HEK293 (cell line): Measurements from ENCODE around the gene SLC30A5.

Experiments used
- ATF2 ChIP-seq: fragments of 450-650 bp; formaldehyde crosslinking; IDR thresholded peaks from 2 replicates; pipeline ENCODE4 v1.5.1; 2016; ENCODE audit warnings: missing biosample characterization, missing genetic modification characterization, low read depth
- CTCF ChIP-seq: fragments of 450-650 bp; formaldehyde crosslinking; IDR thresholded peaks from 2 replicates; pipeline ENCODE4 v1.5.1; 2016; ENCODE audit warnings: missing biosample characterization, missing genetic modification characterization
- KLF10 ChIP-seq: fragments of 450-650 bp; IDR thresholded peaks from 2 replicates; pipeline ENCODE4 v1.5.1; 2018; ENCODE audit warnings: missing biosample characterization, mild to moderate bottlenecking, missing genetic modification characterization
- PBX3 ChIP-seq: sonication (generic); formaldehyde crosslinking; IDR thresholded peaks from 2 replicates; pipeline ENCODE4 v1.8.1; 2022; ENCODE audit warnings: mild to moderate bottlenecking, moderate library complexity, missing genetic modification reagents
- PRDM4 ChIP-seq: fragments of 450-650 bp; formaldehyde crosslinking; IDR thresholded peaks from 2 replicates; pipeline ENCODE4 v1.5.1; 2017; ENCODE audit warnings: missing biosample characterization, missing genetic modification characterization
- RBAK ChIP-seq: fragments of 450-650 bp; formaldehyde crosslinking; IDR thresholded peaks from 2 replicates; pipeline ENCODE4 v1.5.1; 2016; ENCODE audit warnings: missing biosample characterization, missing genetic modification characterization
- REST ChIP-seq: fragments of 450-650 bp; formaldehyde crosslinking; IDR thresholded peaks from 2 replicates; pipeline ENCODE4 v1.5.1; 2016; ENCODE audit warnings: missing biosample characterization, missing genetic modification characterization
- ZBTB11 ChIP-seq: fragments of 450-650 bp; formaldehyde crosslinking; conservative IDR thresholded peaks from 2 replicates; pipeline ENCODE4 v1.5.1; 2016; ENCODE audit warnings: low read depth, missing biosample characterization, missing genetic modification characterization
- ZBTB49 ChIP-seq: fragments of 450-650 bp; formaldehyde crosslinking; IDR thresholded peaks from 2 replicates; pipeline ENCODE4 v1.5.1; 2016; ENCODE audit warnings: missing biosample characterization, missing genetic modification characterization, low read depth
- ZNF140 ChIP-seq: fragments of 450-650 bp; formaldehyde crosslinking; IDR thresholded peaks from 2 replicates; pipeline ENCODE4 v1.5.1; 2016; ENCODE audit warnings: missing biosample characterization, missing genetic modification characterization
- ZNF148 ChIP-seq: fragments of 450-650 bp; formaldehyde crosslinking; IDR thresholded peaks from 2 replicates; pipeline ENCODE4 v1.5.0; 2017; ENCODE audit warnings: missing biosample characterization, missing genetic modification characterization, borderline replicate concordance
- ZNF292 ChIP-seq: fragments of 450-650 bp; formaldehyde crosslinking; IDR thresholded peaks from 2 replicates; pipeline ENCODE4 v1.5.1; 2016; ENCODE audit warnings: low read depth, missing biosample characterization, missing genetic modification characterization, borderline replicate concordance
- ZNF324 ChIP-seq: fragments of 450-650 bp; formaldehyde crosslinking; IDR thresholded peaks from 2 replicates; pipeline ENCODE4 v1.5.1; 2016; ENCODE audit warnings: missing biosample characterization, missing genetic modification characterization

- no peak for TF ChIP-seq CTCF (tag by site-specific recombination)
- no peak for TF ChIP-seq ZBTB11 (tag by site-specific recombination)
- no peak for TF ChIP-seq KLF10 (tag by site-specific recombination)
- TF ChIP-seq RBAK (tag by site-specific recombination): no peak
- no peak for TF ChIP-seq ZNF324
- TF ChIP-seq PBX3: no peak
- TF ChIP-seq REST (tag by site-specific recombination): no peak
- TF ChIP-seq ZNF292: no peak
- TF ChIP-seq ATF2 (tag by site-specific recombination): no peak
- TF ChIP-seq ZNF140 (tag by site-specific recombination): no peak
- no peak for TF ChIP-seq ZBTB49 (tag by site-specific recombination)
- no peak for TF ChIP-seq PRDM4 (tag by site-specific recombination)
- TF ChIP-seq ZNF148 (tag by site-specific recombination): no peak
These were observed 9.6 kb upstream of the SLC30A5 start for GRCh38 chr5:69084195-69084594.
